Activated naive CD4-positive, alpha-beta T cell treated with Interleukin-2 at 50 U/mL for 16 hours (primary cell): Measurements from ENCODE around the gene TGM1.
A peak's percentile ranks its signal among the peaks of the same experiment; 100 is the strongest.

Source experiments
- DNase-seq: peaks from one replicate; pipeline ENCODE4 v3.0.0-alpha.2; 2020

TGM1 gene

DNA sequence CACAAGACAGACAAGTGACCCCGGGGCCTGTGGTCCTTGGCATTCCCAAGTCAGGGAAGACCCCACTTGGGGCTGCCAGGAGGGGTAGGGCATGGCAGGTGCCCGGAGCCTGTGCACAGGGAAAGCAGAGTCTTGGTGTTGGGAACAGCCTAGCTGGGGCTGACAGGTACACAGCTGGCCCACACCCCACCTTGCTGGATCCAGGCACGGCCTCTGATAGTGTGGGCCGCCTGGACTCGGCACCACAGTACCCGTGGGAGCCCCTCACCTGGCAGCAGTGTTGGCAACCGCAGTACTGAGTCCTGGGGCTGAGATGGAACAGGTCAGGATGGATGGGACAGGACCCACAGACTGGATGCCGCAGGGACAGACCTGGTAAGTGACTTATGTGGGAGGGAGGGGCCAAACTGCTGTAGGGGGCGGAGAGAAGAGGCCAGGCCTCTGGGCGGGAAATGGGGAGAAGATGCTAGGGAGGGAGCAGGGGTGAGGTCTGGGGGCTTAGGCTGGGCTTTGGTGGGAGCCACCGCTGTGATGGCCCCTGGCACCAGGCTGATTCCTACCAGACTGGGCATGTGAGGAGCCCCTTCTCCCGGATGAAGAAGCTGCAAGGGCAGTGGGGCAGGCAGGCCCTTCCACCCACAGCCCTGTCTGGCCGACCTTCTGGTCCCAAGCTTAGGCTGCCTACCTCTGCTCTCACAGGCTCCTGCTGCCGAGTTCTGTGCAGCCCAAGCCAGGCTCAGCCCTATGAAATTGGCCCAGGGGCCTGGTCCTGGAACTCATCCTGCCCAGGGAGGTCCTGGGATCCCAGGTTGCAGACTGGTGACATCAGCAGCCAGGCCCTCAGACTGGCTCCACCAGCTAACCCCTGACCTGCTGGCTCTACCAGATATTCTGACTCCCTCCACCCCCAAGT, at the start of gene TGM1:
TSS of gene TGM1 (minus strand) at position 357 of the 913 bp plus-strand sequence. CDS start 825 bp downstream, outside the sequence.
- no peak for DNase-seq

DNA sequence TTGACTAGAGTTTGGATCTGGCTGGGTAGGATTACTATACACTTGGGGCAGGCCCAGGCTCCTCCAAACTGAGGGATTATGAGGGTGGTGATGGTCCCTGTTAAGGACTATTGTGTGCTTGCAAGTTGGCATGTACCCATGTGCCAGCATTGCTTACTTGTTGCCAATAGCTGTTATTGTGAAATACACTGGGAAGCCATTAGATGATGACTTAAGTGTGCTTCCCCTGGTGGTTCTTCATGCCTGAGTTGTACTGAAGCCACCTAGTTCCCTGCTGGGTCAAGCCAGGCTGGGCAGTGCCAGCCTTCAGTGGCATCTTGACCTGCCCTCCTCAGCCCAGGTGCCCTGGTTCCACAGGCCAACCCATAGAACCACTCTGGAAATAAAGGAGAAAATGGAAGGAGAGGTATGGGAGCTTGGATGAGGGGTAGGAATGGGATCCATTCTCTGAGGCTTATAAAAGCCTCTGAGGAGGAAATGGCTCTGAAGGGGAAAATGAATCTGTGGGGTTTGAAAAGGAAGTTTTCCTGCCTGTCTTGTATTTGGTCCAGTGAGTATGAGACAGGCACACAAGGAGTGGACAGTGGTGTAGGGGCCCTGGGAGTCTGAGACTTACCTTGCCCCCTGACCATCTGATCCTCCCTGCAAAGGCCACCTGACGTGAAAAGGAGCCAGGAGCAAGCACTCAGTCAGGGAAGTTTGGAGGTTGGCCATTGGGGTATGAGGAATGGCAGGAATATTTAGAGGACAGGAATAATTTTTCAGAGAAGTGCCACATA, 49.0 kb upstream of the TGM1 start:
- no peak for DNase-seq

DNA sequence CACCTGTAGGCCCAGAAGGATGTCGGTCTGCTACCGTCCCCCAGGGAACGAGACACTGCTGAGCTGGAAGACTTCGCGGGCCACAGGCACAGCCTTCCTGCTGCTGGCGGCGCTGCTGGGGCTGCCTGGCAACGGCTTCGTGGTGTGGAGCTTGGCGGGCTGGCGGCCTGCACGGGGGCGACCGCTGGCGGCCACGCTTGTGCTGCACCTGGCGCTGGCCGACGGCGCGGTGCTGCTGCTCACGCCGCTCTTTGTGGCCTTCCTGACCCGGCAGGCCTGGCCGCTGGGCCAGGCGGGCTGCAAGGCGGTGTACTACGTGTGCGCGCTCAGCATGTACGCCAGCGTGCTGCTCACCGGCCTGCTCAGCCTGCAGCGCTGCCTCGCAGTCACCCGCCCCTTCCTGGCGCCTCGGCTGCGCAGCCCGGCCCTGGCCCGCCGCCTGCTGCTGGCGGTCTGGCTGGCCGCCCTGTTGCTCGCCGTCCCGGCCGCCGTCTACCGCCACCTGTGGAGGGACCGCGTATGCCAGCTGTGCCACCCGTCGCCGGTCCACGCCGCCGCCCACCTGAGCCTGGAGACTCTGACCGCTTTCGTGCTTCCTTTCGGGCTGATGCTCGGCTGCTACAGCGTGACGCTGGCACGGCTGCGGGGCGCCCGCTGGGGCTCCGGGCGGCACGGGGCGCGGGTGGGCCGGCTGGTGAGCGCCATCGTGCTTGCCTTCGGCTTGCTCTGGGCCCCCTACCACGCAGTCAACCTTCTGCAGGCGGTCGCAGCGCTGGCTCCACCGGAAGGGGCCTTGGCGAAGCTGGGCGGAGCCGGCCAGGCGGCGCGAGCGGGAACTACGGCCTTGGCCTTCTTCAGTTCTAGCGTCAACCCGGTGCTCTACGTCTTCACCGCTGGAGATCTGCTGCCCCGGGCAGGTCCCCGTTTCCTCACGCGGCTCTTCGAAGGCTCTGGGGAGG, 47.9 kb upstream of the TGM1 start, which contains the start of gene LTB4R:
TSS of gene LTB4R (plus strand) at position 857 of the 959 bp plus-strand sequence. CDS start 4,150 bp downstream, outside the sequence.
- peak; percentile 70 for DNase-seq

DNA sequence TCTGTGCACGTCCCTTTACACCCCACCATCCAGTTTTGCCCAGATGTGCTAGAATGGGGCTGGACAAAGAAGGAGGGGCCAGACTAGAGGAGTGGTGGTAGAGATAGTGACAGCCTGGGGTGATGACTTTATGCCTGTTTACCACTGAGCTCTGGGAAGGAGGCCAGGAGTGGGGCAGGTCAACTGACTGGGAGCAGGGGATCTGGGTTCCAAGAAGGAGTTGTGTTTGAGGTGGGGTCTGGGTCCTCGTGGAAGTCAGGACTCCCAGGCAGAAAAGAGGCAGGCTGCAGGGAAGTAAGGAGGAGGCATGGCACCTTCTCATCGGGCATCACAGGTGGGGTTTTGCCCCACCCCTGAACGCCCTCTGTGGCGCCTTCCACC, 47.3 kb upstream of the TGM1 start:
- no peak for DNase-seq

DNA sequence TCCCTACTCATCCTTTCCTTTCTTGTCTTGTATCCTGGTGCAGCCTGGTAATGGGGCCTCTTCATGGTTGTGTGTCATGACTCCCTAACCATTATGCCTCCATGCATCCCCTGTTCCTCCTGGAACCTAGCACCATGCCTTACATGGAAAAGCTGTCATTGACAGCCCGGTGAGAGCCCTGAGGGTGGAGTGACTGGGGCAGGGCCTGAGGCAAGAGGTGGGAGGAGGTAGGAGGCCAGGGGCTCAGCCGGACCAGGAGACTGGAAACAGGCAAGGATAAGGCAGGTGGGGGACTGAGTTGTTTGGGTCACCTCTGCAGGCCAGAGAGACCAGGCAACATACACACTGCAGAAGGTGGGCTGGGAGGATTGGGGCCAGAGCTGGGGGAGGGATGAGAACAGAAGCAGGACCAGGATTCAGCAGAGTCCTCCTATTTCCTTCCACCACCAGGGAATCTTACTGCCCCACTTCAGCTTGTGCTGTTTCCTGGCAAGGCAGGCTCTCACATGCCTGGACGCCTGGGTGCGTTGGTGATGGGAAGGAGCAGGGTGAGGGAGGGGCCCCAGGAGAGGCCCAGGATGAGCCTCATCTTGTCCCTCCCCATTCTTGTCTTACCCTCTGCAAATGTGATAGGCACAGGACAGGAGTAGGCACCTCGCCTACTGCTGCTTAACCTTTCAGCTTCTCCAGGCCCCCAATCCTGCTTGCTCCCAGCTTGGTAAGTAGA, 46.7 kb upstream of the TGM1 start, which contains the start of gene LTB4R2:
TSS of gene LTB4R2 (plus strand) at position 603 of the 727 bp plus-strand sequence. CDS start 525 bp downstream, outside the sequence.
- no peak for DNase-seq

DNA sequence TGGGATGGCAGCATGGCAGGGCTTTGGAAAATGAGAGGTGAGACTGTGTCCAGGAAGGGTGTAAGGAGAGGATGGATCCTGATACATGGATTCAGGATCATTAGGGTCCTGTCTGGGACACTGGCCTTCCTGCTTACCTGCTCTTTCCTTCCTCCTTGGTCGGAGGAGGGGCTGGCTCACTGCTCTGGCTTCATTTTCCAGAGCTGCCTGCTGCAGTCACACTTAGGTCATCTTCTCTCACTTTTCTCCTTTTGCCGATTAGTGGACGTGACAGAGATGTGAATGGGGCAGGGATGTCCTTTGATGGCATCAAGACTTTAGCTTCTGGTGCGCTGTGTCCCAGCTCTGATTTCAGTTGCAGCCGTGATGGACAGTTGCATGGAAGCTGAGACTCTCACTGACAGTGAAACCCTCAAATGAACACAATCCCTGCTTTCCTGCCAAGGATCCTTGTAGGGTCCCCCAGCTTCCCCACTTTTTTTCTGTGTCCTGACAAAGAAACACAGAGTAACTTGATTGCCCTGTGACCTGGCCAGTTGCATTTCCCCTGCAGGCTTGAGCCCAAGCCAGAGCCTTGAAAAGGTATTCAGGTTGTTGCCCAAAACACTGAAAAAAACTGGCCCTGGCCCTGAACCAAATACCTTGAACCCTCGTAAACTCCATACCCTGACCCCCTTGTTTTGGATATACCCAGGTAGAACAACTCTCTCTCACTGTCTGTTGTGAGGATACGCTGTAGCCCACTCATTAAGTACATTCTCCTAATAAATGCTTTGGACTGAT, 45.6 kb upstream of the TGM1 start:
- DNase-seq = no peak

DNA sequence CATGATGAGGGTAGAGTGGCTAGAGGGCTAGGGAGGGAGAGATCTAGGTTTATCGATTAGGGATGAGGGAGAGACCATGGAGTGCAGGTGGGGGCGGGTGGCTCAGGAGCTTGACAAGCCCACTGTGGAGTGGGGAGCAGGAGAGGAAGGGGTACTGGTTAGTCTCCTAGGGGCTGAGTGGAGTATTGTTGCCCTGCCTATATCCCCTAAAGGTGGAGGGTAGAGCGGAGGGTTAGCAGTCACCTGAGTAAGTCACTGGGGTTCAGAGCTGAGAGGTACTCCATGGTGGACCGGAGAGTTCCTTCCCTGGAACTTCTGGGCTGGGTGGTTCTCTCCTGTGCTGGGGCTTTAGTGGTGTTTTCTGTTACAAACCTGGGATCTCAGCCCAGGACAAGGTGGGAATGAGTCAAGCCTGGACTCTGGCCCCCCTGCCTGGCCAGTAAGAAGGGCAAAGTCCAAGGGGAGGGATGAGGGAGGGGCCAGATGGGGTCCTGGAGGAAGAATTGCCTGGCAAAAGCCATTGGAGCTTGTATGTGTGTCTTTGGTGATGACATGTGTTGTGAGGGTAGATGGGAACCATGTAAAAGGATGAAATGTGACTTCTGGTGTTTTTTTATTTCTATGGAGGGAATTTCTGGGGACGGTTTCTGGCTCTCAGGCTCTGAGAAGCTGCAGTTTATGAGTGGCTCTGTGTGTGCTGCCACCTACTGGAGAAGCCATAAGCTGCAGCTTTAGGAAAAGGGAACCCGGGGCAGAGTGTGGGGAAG, 44.8 kb upstream of the TGM1 start, which contains the start of gene CIDEB:
TSS of gene CIDEB (minus strand) at position 403 of the 767 bp plus-strand sequence. CDS start at position 284, 119 bp downstream.
- peak; percentile 64 for DNase-seq

DNA sequence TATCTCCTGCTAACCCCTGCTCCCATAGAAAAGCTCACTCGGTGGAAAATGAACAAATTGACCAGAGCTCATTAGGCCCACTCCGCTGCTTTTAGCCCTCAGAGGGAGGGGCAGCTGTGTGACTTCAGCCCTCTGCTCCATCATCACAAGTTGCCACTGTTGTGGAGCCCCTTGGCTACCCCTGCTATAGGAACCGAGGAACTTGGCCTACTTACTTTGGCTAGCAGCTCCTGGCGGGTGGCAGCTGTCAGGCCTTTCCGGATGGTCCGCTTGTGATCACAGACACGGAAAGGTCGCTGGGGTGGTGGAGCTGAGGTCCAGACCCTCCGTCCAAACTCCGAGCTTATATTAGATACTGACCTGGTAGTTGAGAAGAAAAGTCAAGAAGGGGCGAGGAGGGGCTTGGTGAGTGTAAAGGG, 44.2 kb upstream of the TGM1 start:
- no peak for DNase-seq

DNA sequence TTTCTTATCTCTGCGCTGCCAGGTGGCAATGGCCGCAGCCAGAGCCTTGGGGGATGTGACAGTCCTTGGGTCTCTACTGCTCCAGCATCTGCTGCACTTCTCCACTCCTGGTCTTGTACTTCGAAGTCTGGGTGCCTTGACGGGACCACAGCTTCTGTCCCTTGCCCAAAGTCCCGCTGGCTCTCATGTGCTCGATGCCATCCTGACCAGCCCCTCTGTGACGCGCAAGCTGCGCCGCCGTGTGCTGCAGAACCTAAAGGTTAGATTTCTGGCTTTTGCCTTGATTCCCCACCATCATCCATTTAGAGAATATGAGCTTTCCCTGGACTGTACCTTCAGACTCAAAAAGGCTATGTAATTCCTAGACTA, 41.0 kb upstream of the TGM1 start:
- no peak for DNase-seq

DNA sequence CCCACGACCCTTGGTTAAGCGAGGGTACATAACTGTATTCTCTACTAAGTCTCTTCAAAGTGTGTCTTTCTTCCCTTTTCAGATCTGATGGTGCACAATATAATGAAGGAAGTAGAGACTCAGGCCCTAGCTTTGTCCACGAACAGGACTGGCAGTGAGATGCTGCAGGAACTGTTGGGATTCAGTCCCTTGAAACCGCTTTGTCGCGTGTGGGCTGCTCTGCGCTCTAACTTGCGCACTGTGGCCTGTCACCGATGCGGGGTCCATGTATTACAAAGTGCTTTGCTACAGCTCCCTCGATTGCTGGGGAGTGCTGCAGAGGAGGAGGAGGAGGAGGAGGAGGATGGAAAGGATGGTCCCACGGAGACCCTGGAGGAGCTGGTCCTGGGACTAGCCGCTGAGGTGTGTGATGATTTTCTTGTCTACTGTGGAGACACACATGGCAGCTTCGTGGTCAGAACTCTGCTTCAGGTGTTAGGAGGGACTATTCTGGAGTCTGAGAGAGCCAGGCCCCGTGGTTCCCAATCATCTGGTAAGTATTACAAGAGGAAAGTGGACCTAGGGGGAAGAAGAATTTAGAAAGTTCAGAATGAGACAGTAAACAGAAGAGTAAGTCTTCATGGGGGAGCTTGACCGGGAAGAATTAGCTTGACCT, 37.5 kb upstream of the TGM1 start:
- no peak for DNase-seq

DNA sequence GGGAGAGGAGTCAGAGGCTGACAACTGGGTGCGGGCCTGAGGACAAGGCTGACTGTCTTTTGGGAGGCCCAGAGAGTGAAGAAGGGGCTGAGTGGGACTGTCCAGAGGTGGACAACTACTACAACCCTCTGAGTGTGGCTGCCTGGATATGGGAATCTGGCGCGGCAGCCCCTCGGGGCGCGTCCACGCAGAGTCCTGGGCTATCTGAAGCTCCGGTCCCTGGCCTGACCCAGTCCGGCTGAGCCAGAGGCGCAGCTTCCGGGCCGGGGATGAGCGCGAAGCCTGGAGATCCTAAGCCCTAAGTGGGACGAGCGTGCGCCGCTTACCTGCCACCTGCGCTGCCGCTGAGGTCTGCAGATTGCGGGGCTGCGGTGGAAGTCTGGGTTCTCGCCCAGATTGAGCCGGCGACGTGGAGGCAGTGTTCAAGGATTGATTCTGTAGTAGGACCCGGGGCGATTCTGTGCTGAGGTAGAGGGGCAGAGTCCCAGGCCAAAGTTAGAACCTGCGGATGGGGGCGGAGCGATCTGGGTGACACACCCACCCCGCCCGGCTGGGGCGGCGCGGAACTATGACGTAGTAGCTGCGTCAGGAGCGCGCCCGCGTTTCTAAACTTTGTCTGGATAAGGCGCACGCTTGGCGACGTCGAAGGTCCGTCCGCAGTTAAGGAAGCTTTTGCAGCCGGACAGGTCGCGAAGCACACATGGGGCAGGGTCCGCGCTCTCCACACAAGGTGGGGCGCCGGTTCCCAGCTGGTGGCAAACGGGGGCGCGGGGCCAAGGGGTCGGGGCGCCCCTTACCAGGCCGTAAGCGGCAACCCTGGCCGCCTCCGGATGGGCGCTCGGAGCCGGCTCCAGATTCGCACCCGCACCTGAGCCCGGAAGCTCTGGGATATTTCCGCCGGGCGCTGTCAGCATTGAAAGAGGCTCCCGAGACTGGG, 36.5 kb upstream of the TGM1 start, which contains the start of the genes DHRS1 and NOP9:
TSS of gene DHRS1 (minus strand) at position 526 of the 937 bp plus-strand sequence. CDS start 674 bp downstream, outside the sequence.
TSS of gene NOP9 (plus strand) at position 596 of the 937 bp plus-strand sequence. CDS start at position 701, 105 bp downstream.
- DNase-seq = peak; percentile 92

DNA sequence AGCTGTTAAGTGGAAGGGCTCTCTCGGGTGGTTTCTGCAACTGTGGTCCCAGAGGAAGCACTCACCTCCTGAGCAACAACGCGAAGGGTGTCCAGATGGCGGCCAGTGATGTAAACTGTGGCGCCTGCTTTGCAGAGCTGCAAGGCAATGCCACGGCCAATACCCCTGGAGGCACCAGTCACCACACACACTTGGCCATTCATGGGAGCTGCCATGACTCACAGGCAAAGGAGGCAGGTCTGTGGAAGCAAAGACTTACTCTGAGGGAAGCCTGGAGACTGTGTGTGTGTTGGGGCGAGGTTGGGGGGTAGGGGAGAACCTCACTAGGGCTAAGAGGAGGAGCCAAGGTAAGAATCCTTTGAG, 35.9 kb upstream of the TGM1 start:
- DNase-seq = no peak

DNA sequence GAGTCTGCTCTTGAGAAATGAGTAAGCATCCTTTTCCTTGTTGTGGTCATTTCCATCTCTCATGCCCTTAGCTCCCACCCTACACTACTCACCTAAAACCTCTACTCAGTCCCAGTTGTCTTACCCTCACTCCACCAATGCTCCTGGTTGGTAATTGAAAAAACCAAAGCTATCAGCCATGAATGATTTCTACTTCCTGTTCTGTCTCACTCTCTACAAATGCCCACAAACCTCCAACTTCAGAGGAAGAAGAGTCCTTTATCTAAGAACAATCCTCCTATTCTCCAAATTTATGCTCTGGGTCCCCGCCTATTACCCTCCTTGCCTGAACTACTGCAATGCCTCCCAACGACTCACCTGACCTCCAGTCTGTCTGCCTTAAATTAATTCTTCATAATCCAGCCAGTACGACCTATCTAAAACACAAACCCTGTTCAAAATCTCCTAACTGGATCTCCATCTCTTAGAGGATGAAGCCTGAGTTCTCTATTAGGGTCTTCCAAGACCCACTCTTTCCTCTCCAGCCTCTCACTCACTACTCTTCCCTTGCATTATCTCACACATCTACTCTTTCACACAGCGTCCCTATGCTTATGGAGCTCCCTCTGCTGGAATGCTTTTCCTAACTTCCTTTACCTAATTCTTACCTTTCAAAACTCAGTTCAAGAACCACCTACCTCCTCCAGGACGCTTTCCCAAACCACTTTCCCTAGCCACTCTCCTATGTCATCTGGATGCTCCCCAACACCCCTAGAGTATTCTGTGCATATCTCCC, 34.4 kb upstream of the TGM1 start:
- DNase-seq = no peak

DNA sequence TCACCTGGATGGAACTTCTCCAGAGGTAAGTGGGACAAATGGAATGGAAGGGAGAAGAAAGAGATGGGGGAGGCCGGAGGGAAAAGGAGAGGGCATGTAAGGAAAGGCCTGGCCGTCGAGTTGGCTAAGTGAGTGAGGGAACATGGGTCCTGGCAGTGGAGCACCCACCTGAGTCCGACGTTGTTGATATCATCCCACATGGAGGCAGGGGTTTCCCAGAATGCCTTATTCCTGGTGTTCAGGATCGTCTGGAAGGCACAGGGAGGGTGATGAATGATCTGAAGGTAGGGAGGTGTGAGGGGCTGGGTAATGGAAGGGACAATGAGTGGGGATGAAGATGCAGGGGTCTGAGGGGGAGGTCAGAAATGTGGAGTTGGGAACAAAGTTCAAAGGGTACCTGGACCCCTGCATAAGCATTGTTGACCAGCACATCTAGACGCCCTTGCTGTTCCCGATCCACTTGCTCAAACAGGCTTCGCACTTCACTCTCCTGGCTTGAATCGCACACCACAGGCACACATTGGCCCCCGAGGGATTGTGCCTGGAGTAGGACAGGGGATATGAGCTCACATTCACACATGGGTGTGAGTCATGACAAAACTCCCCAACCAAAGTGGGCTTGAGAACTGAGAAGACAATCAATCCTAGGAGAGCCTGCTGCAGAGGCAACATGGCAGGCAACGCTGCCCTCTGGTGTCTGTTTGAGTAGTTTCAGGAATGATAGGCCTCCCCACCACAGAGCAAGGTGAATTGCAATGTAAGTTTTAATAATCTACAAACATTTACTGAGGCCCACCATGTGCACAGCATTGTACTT, 33.6 kb upstream of the TGM1 start:
- peak; percentile 77 for DNase-seq

DNA sequence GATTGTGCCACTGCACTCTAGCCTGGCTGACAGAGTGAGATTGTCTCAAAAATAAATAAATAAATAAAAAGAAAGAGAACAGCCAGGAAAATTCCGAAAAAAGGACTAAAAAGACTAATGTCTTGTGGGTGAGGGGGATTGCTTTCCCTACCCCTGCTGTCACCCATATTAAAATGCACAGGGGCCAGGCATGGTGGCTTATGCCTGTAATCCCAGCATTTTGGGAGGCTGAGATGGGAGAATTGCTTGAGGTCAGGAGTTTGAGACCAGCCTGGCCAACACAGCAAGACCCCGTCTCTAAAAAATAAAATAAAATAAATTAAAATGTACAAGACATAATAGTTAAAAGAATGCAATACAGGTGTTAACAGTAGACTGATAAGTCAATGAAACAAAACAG, 30.5 kb upstream of the TGM1 start:
- DNase-seq = no peak

DNA sequence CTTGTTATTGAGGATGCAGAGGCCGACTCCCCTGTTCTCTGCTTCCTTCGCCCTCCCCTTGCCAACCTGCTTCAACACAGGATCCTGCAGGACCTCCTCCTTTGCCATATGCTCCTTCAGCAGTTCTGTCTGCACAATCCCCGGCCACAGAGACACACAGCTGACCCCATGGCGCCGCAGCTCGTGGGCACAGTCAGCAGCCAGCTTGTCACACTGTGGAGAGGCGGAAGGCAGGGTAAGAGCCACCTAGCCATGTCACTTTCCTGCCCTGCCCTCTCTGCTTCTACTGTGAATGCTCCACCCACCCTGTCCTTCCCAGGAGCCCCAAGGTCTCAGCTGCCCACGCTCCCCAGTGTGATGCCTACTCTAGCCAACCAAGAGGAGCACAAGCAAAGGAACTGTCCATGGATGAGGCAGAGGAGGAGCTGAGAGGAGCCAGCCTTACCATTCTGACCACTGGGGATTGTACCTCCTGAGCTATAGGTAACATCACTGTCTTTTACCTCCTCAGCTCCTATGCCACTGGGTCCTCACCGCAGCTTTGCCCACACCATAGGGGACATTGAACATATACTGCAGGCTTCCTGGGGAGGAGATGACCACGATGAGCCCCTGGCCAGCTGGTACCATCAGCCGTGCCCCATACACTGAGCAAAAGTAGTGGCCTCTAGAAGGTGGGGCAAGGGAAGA, 29.3 kb upstream of the TGM1 start:
- DNase-seq = no peak
